Esophagus squamous epithelium (tissue), 5 donors: ENCODE results near the gene CEP95. TPM values are rescaled to one million over a fixed set of nuclear protein-coding genes. Genes with fewer than 3 reads are reported as not detected.
"Not testable (repeated sequence)": the region's sequence is repeated elsewhere in the genome, so short reads cannot be mapped to it uniquely, and the experiment has no call there.

Source experiments
- DNase-seq: peaks from one replicate; lab custom pipeline; 2025; lab: John Stamatoyannopoulos, UW
- H3K27ac ChIP-seq, 4 donors: fragments of 200-600 bp; sonication (generic); one replicate each; pipeline ENCODE4 v1.5.1; 2016 to 2019; ENCODE audit warnings: mild to moderate bottlenecking in 1 of 4
- H3K27me3 ChIP-seq, 4 donors: fragments of 200-600 bp; sonication (generic); 1 replicate in 3 of 4; 2 replicates in 1 of 4; pipeline versions ENCODE4 v1.5.1 to v1.6.0; 2017 to 2021; ENCODE audit warnings: antibody characterized with exemption in 1 of 4
- H3K36me3 ChIP-seq, 3 donors: fragments of 200-600 bp; sonication (generic); one replicate each; pipeline ENCODE4 v1.5.1; 2016 to 2019
- H3K4me1 ChIP-seq, 3 donors: fragments of 200-600 bp; sonication (generic); one replicate each; pipeline ENCODE4 v1.5.1; 2017 to 2019
- H3K4me3 ChIP-seq, 4 donors: fragments of 200-600 bp; sonication (generic); 1 replicate in 3 of 4; 2 replicates in 1 of 4; pipeline ENCODE4 v1.5.1; 2016 to 2019; ENCODE audit warnings: mild to moderate bottlenecking in 2 of 4, moderate library complexity in 1 of 4
- H3K9me3 ChIP-seq, 3 donors: fragments of 200-600 bp; sonication (generic); one replicate each; pipeline ENCODE4 v1.5.1; 2016 to 2019
- CTCF ChIP-seq, 6 experiments: fragments of 450-650 bp in 4 of 6; fragments of 200-600 bp in 2 of 6; sonication (generic) in 2 of 6; IDR thresholded peaks; one replicate each; pipeline ENCODE4 v1.5.1; 2016 to 2019; ENCODE audit warnings: antibody characterized with exemption in 6 of 6, mild to moderate bottlenecking in 4 of 6, moderate library complexity in 4 of 6
- POLR2A ChIP-seq, 4 donors: fragments of 450-650 bp; IDR thresholded peaks; one replicate each; pipeline ENCODE4 v1.6.1; 2017; ENCODE audit warnings: antibody characterized with exemption in 4 of 4, mild to moderate bottlenecking in 4 of 4, moderate library complexity in 3 of 4
- WGBS, 2 donors: methylation state at CpG; one replicate each; pipeline ENCODE4 v1.1.5; 2018; 5-methylcytosine and 5-hydroxymethylcytosine counted together
- intact Hi-C: fragments of 100-400 bp; cut with DNase I; formaldehyde crosslinking; loops from one replicate; pipeline ENCODE4 v1.15.0; 2022
- total RNA-seq, 4 donors: library from RNA; depleted of rRNA; stranded (reverse); fragments of >200 nt; gene quantifications; one replicate each; pipeline ENCODE4 v1.1.0, GENCODE V29; 2016
- donor health status: DM: yes; HTN: yes; CAD: no.

CEP95 gene
- total RNA-seq, 4 donors from 2014 or later, result 10.3 to 44.1 (median 23.6) TPM

GRCh38 chr17:64494121-64494520, 12.7 kb upstream of the CEP95 start:
- Histone ChIP-seq H3K4me1 (peaks cover 5 to 52% (median 31%) of the 10 kb centered on the region in 3 donors), H3K27me3 (no peaks in the 10 kb centered on the region), H3K9me3 (no peaks in the 10 kb centered on the region), H3K36me3 (peaks cover 0 to 60% (median 10%) of the 10 kb centered on the region in 3 donors), H3K27ac (no peak overlapping the region), H3K4me3 (no peak overlapping the region)
- intact Hi-C loops, result loop anchor here (10.0 kb wide), 1 partner anchor 69 kb away; no protein-coding TSS in a partner anchor
- no peak for DNase-seq
- 82 to 83% methylated on average over 2 of the region's 2 CpGs for WGBS, 2 donors
- TF ChIP-seq CTCF (IDR thresholded peaks at IDR 0.05) (no peak), POLR2A (IDR thresholded peaks at IDR 0.05) (no peak)

GRCh38 chr17:64495300-64495699, 11.5 kb upstream of the CEP95 start:
- not testable (repeated sequence) for DNase-seq, H3K27me3 ChIP-seq, H3K9me3 ChIP-seq, H3K27ac ChIP-seq
- 91 to 95% methylated on average over 5 of the region's 5 CpGs for WGBS, 2 donors
- H3K36me3 ChIP-seq, result peaks cover 6 to 60% (median 22%) of the 10 kb centered on the region in 3 donors
- peak overlapping the region in 2 of 4 donors; percentile 74 to 86 for H3K4me3 ChIP-seq
- intact Hi-C loops, result loop anchor here (10.0 kb wide), 1 partner anchor 70 kb away; no protein-coding TSS in a partner anchor
- peaks cover 5 to 63% (median 36%) of the 10 kb centered on the region in 3 donors for H3K4me1 ChIP-seq

GRCh38 chr17:64496348-64496785, 10.4 kb upstream of the CEP95 start:
- DNase-seq, result no peak
- peaks cover 16 to 60% (median 29%) of the 10 kb centered on the region in 3 donors for H3K36me3 ChIP-seq
- H3K27me3 ChIP-seq, result no peaks in the 10 kb centered on the region
- peak overlapping the region; percentile 65 to 86 (median 72) for H3K4me3 ChIP-seq
- 1% methylated on average over 7 to 9 of the region's 20 CpGs for WGBS, 2 donors
- no peaks in the 10 kb centered on the region for H3K9me3 ChIP-seq
- TF ChIP-seq POLR2A (IDR thresholded peaks at IDR 0.05) (no peak), CTCF (IDR thresholded peaks at IDR 0.05) (no peak)
- H3K27ac ChIP-seq, result peak overlapping the region; percentile 81 to 91 (median 89)
- intact Hi-C loops, result loop anchor here (10.0 kb wide), 1 partner anchor 72 kb away; no protein-coding TSS in a partner anchor
- H3K4me1 ChIP-seq, result peaks cover 5 to 74% (median 44%) of the 10 kb centered on the region in 3 donors

- H3K27ac ChIP-seq, result peak within 1 kb of the TSS; percentile 81 to 91 (median 89)
- WGBS, 2 donors, result 0 to 1% methylated on average over 8 to 42 of the region's 50 CpGs
- no peaks in the 10 kb centered on the region for H3K27me3 ChIP-seq
- H3K36me3 ChIP-seq, result peaks cover 18 to 60% (median 30%) of the 10 kb centered on the region in 3 donors
- peak; percentile 52 for DNase-seq
- TF ChIP-seq POLR2A (IDR thresholded peaks at IDR 0.05) (peak in 3 of 4 donors; percentile 23 to 73 (median 58)), CTCF (IDR thresholded peaks at IDR 0.05) (peak; percentile 20 to 63 (median 42))
- H3K9me3 ChIP-seq, result no peaks in the 10 kb centered on the region
- H3K4me1 ChIP-seq, result peaks cover 5 to 80% (median 50%) of the 10 kb centered on the region in 3 donors
- peak within 1 kb of the TSS; percentile 65 to 86 (median 72) for H3K4me3 ChIP-seq
- intact Hi-C loops, result loop anchor here (10.0 kb wide), 1 partner anchor 72 kb away; no protein-coding TSS in a partner anchor
Measured at GRCh38 chr17:64496786-64497564, 9.8 kb upstream of the CEP95 start, which contains the start of gene POLG2. TSS of gene POLG2 (minus strand) at chr17:64497054. CDS start at chr17:64496968, 86 bp downstream.

GRCh38 chr17:64497565-64498035, 9.2 kb upstream of the CEP95 start:
- TF ChIP-seq CTCF (IDR thresholded peaks at IDR 0.05) (peak in 1 of 6 experiments; percentile 8), POLR2A (IDR thresholded peaks at IDR 0.05) (peak in 1 of 4 donors; percentile 17)
- intact Hi-C loops, result loop anchor here (10.0 kb wide), 1 partner anchor 73 kb away; no protein-coding TSS in a partner anchor
- DNase-seq, result no peak
- Histone ChIP-seq H3K27ac (peak overlapping the region; percentile 81 to 91 (median 89)), H3K36me3 (peaks cover 18 to 62% (median 35%) of the 10 kb centered on the region in 3 donors), H3K4me3 (peak overlapping the region; percentile 65 to 86 (median 72)), H3K9me3 (no peaks in the 10 kb centered on the region), H3K27me3 (no peaks in the 10 kb centered on the region), H3K4me1 (peaks cover 5 to 86% (median 56%) of the 10 kb centered on the region in 3 donors)
- 39 to 40% methylated on average over 4 of the region's 4 CpGs for WGBS, 2 donors
